K562 (cell line): Measurements from ENCODE around the gene AGAP1. TPM values are rescaled to one million over a fixed set of nuclear protein-coding genes. Genes with fewer than 3 reads are reported as not detected.

Experiments used
- ATAC-seq: fragments of 200-7000 bp; cut with Tn5 transposase; 3 replicates; pipeline ENCODE4 v1.9.1; 2020; ENCODE audit warnings: moderate library complexity
- BruUV-seq: library from RNA; stranded (reverse); fragments of 400-500 nt; replicated peaks from 2 replicates; lab custom pipeline; 2021; lab: Mats Ljungman, UMichigan
- CTCF ChIA-PET: fragments of 300-600 bp; formaldehyde crosslinking; extraction: SDS; loops from one replicate; lab custom pipeline; 2021; ENCODE audit warnings: low intra/inter-chr PET ratio; lab: Yijun Ruan, JAX
- POLR2A ChIA-PET: fragments of 300-600, 350-650 bp; sonication (Branson Sonifier 250); formaldehyde crosslinking; extraction: SDS; loops from one replicate; lab custom pipeline; 2021; ENCODE audit warnings: antibody characterized with exemption, inconsistent platforms; lab: Yijun Ruan, JAX
- DNase-seq, 4 experiments: peaks; one replicate each; pipeline versions ENCODE4 v3.0.0 to v3.0.0-alpha.2; 2011 to 2018; ENCODE audit warnings: low spot score in 3 of 4, mixed read lengths in 3 of 4; ENCODE audit errors: extremely low read depth in 1 of 4
- FAIRE-seq: peaks from 2 replicates; lab custom pipeline; 2011; peaks lifted over from hg19 to GRCh38; lab: Jason Lieb, UNC
- H2AFZ ChIP-seq: 2 replicates; pipeline ENCODE4 v1.6.0; 2011; ENCODE audit warnings: low read depth, low read length, control low read depth, inconsistent platforms
- H3K27ac ChIP-seq: fragments of 200-600 bp; 3 replicates; pipeline ENCODE4 v1.8.0; 2011; ENCODE audit warnings: low read depth, mild to moderate bottlenecking, control low read depth, inconsistent platforms, low read length, moderate library complexity, mixed read lengths; ENCODE audit errors: extremely low read depth
- H3K27me3 ChIP-seq, 2 experiments: fragments of 300-600 bp in 1 of 2; 2 replicates in 1 of 2; 3 replicates in 1 of 2; pipeline versions ENCODE4 v1.6.0 to v1.8.0; 2011; ENCODE audit warnings: inconsistent platforms in 2 of 2, low read length in 2 of 2, mild to moderate bottlenecking in 1 of 2, mixed read lengths in 1 of 2, moderate library complexity in 1 of 2; ENCODE audit not compliant: control insufficient read depth in 2 of 2, insufficient read depth in 2 of 2
- H3K36me3 ChIP-seq: fragments of 300-600 bp; 3 replicates; pipeline ENCODE4 v1.8.0; 2011; ENCODE audit warnings: mild to moderate bottlenecking, low read length, inconsistent platforms; ENCODE audit not compliant: control insufficient read depth, insufficient read depth
- H3K4me1 ChIP-seq, 2 experiments: fragments of 200-600 bp in 1 of 2; replicated peaks in 1 of 2; 2 replicates in 1 of 2; 3 replicates in 1 of 2; pipeline versions ENCODE4 v1.5.1 to v1.8.0; 2011; ENCODE audit warnings: inconsistent platforms in 2 of 2, low read length in 2 of 2, mild to moderate bottlenecking in 1 of 2, mixed read lengths in 1 of 2, moderate library complexity in 1 of 2; ENCODE audit not compliant: control insufficient read depth in 2 of 2, insufficient read depth in 2 of 2
- H3K4me2 ChIP-seq: 2 replicates; pipeline ENCODE4 v1.6.1; 2011; ENCODE audit warnings: low read length, control low read depth, inconsistent platforms, mixed read lengths; ENCODE audit not compliant: insufficient read depth
- H3K4me3 ChIP-seq: fragments of 200-600 bp; sonication (generic), shearing (Covaris generic); 2 replicates; pipeline ENCODE4 v1.5.1; 2016; ENCODE audit warnings: control low read depth, inconsistent platforms
- H3K79me2 ChIP-seq: fragments of 200-600 bp; 3 replicates; pipeline ENCODE4 v1.8.0; 2011; ENCODE audit warnings: low read length, inconsistent platforms; ENCODE audit not compliant: control insufficient read depth, insufficient read depth
- H3K9ac ChIP-seq, 2 experiments: 2 replicates each; pipeline versions ENCODE4 v1.6.0 to v1.6.1; 2011; ENCODE audit warnings: low read depth in 2 of 2, low read length in 2 of 2, control low read depth in 1 of 2, inconsistent platforms in 1 of 2, mild to moderate bottlenecking in 1 of 2, mixed read lengths in 1 of 2; ENCODE audit not compliant: insufficient read depth in 1 of 2
- H3K9me1 ChIP-seq: one replicate; pipeline ENCODE4 v1.6.0; 2011; ENCODE audit warnings: inconsistent platforms, mild to moderate bottlenecking, low read length, moderate library complexity; ENCODE audit not compliant: control insufficient read depth, insufficient read depth
- H3K9me3 ChIP-seq: replicated peaks from 2 replicates; pipeline ENCODE4 v1.5.1; 2011; ENCODE audit warnings: low read depth, low read length, inconsistent platforms; ENCODE audit not compliant: control insufficient read depth, insufficient read depth
- H4K20me1 ChIP-seq: replicated peaks from 2 replicates; pipeline ENCODE4 v1.6.1; 2011; ENCODE audit warnings: low read length, inconsistent platforms, mixed read lengths; ENCODE audit not compliant: control insufficient read depth, insufficient read depth
- BACH1 ChIP-seq: fragments of 200-800 bp; sonication (Bioruptor generic); IDR thresholded peaks from 2 replicates; pipeline ENCODE4 v1.6.1; 2016; ENCODE audit warnings: missing genetic modification characterization, missing compliant biosample characterization
- FOXA3 ChIP-seq, 2 experiments: fragments of 450-650 bp in 1 of 2; sonication (generic) in 1 of 2; formaldehyde crosslinking; IDR thresholded peaks in 1 of 2; conservative IDR thresholded peaks in 1 of 2; 2 replicates each; pipeline versions ENCODE4 v1.4.0 to v1.8.0; 2020 to 2022; ENCODE audit warnings: mild to moderate bottlenecking in 2 of 2, missing genetic modification reagents in 1 of 2
- KLF13 ChIP-seq: fragments of 450-650 bp; IDR thresholded peaks from 2 replicates; pipeline ENCODE4 v1.6.1; 2016; ENCODE audit warnings: missing genetic modification characterization, low read depth, mild to moderate bottlenecking, missing compliant biosample characterization, moderate library complexity, borderline replicate concordance
- WGBS: fragments of 100-300 bp; shearing (Covaris generic); methylation state at CpG from one replicate; pipeline ENCODE4 v1.1.6; 2016; ENCODE audit warnings: low coverage, mixed read lengths; ENCODE audit not compliant: insufficient coverage; ENCODE audit errors: missing lambda C conversion rate; 5-methylcytosine and 5-hydroxymethylcytosine counted together
- in situ Hi-C: fragments of 300-500 bp; cut with MboI; formaldehyde crosslinking; loops from 4 replicates; pipeline ENCODE4 v1.15.0; 2018; ENCODE audit warnings: inconsistent platforms, mixed read lengths
- intact Hi-C: fragments of 100-400 bp; cut with micrococcal nuclease; formaldehyde crosslinking; loops from 2 replicates; pipeline ENCODE4 v1.14.2; 2022
- polyA plus RNA-seq, 8 experiments: library from polyadenylated mRNA; depleted of rRNA in 4 of 8; stranded (reverse) in 5 of 8; unstranded in 3 of 8; fragments of >200 nt; fragmentation: Nextera tagmentation in 2 of 8; fragmentation: Illumina TruSeq in 1 of 8; extraction: Ambion mirVana in 2 of 8; extraction: Trizol in 1 of 8; gene quantifications; 2 replicates each; pipeline versions ENCODE4 v1.2.1 to v1.2.3, GENCODE V29; 2011 to 2014; ENCODE audit warnings: inconsistent platforms in 1 of 8, missing spikeins in 1 of 8
- total RNA-seq, 7 experiments: library from RNA; depleted of rRNA in 6 of 7; stranded (reverse); fragments of >200 nt in 6 of 7; fragmentation: Illumina TruSeq in 2 of 7; extraction: Trizol in 2 of 7; gene quantifications; 2 replicates each; pipeline versions ENCODE4 v1.2.1 to v1.2.3, GENCODE V29; 2011 to 2021; ENCODE audit warnings: low replicate concordance in 1 of 7
- TF ChIP-seq, protein P1 (sequence below): fragments of 250-450 bp; sonication (Bioruptor Pico); IDR thresholded peaks from 2 replicates; pipeline ENCODE4 v1.5.0; 2020; ENCODE audit warnings: mild to moderate bottlenecking, borderline replicate concordance

The AGAP1 gene
- total and polyA plus RNA-seq, 9 of the 15 experiments (the other 6 are each of a cell fraction or from before 2014, with no cell fraction given): 1.3 to 24.0 (median 10.6) TPM

DNA sequence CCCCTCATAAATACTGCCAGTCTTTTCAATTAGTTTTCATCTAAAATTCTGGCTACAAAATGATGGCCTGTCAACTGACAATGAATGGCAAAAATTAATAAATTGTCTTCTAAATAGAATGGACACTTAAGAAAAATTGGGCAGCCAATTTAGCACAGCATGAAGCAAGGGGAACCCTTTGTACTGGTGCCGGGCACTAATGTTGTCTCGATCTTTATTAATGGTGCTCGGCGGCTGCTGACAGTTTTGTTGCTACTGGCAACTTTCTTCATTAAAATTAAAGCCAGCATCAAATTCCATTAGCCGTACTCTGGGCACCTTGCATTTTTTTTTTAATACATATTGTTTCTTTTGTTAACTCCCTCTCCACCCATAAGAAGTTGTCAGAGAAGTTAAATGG, 365.0 kb downstream of the AGAP1 start:
- no peaks in the 10 kb centered on the region for H4K20me1 ChIP-seq
- no peak overlapping the region for H3K27ac ChIP-seq
- H3K4me2 ChIP-seq: no peak overlapping the region
- ChIA-PET POLR2A (no interaction called here), CTCF (no interaction called here)
- DNase-seq: no peak
- TF ChIP-seq FOXA3 (CRISPR knock-in tag; conservative IDR thresholded peaks at IDR 0.05 in 1 of 2, IDR thresholded peaks at IDR 0.05 in 1 of 2) (no peak), BACH1 (tag) (no peak), KLF13 (tag) (no peak)
- TF ChIP-seq, protein P1, sequence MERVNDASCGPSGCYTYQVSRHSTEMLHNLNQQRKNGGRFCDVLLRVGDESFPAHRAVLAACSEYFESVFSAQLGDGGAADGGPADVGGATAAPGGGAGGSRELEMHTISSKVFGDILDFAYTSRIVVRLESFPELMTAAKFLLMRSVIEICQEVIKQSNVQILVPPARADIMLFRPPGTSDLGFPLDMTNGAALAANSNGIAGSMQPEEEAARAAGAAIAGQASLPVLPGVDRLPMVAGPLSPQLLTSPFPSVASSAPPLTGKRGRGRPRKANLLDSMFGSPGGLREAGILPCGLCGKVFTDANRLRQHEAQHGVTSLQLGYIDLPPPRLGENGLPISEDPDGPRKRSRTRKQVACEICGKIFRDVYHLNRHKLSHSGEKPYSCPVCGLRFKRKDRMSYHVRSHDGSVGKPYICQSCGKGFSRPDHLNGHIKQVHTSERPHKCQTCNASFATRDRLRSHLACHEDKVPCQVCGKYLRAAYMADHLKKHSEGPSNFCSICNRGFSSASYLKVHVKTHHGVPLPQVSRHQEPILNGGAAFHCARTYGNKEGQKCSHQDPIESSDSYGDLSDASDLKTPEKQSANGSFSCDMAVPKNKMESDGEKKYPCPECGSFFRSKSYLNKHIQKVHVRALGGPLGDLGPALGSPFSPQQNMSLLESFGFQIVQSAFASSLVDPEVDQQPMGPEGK (CRISPR knock-in tag): no peak
- H3K79me2 ChIP-seq: no peaks in the 10 kb centered on the region
- FAIRE-seq: no peak
- intact Hi-C loops (no loop called here), in situ Hi-C loops (no loop called here)
- BruUV-seq: no TSS peak
- H3K4me1 ChIP-seq: no peaks in the 10 kb centered on the region; a peak in 1 of 5 replicates
- no peaks in the 10 kb centered on the region for H3K27me3 ChIP-seq
- no peak for ATAC-seq
- no peaks in the 10 kb centered on the region for H3K9me3 ChIP-seq
- no peak overlapping the region for H3K4me3 ChIP-seq
- no peak overlapping the region for H3K9ac ChIP-seq
- H3K36me3 ChIP-seq: no peaks in the 10 kb centered on the region
- 95% methylated on average over 5 of the region's 5 CpGs for WGBS
- no peak overlapping the region for H2AFZ ChIP-seq
- peaks cover 3% of the 10 kb centered on the region for H3K9me1 ChIP-seq
